Heart left ventricle (tissue), 16 donors: Measurements from ENCODE around the gene MBP. TPM values are rescaled to one million over a fixed set of nuclear protein-coding genes. Genes with fewer than 3 reads are reported as not detected.

ENCODE experiments used
- ATAC-seq, 4 donors: fragments of 200-7000 bp; cut with Tn5 transposase; one replicate each; pipeline ENCODE4 v1.9.1; 2020 to 2022; ENCODE audit warnings: moderate library complexity in 4 of 4, mild to moderate bottlenecking in 3 of 4, moderate number of reproducible peaks in 1 of 4
- DNase-seq, 5 donors: peaks; one replicate each; pipeline ENCODE4 v3.0.0-alpha.2; 2020
- H3K27ac ChIP-seq, 12 donors: fragments of 200-600 bp; sonication (generic) in 4 of 12; one replicate each; pipeline versions ENCODE4 v1.5.0 to v1.8.0; 2016 to 2022; ENCODE audit warnings: mild to moderate bottlenecking in 2 of 12
- H3K27me3 ChIP-seq, 9 donors: fragments of 200-600 bp; sonication (generic) in 2 of 9; one replicate each; pipeline versions ENCODE4 v1.5.1 to v1.8.0; 2016 to 2022; ENCODE audit warnings: mild to moderate bottlenecking in 3 of 9
- H3K36me3 ChIP-seq, 9 donors: fragments of 200-600 bp; sonication (generic) in 2 of 9; one replicate each; pipeline versions ENCODE4 v1.5.0 to v1.8.0; 2018 to 2022; ENCODE audit warnings: mild to moderate bottlenecking in 2 of 9
- H3K4me1 ChIP-seq, 12 donors: fragments of 200-600 bp; sonication (generic) in 4 of 12; one replicate each; pipeline versions ENCODE4 v1.5.0 to v1.8.0; 2016 to 2022; ENCODE audit warnings: mild to moderate bottlenecking in 3 of 12
- H3K4me3 ChIP-seq, 12 donors: fragments of 200-600 bp; sonication (generic) in 4 of 12; one replicate each; pipeline versions ENCODE4 v1.5.0 to v1.8.0; 2017 to 2022; ENCODE audit warnings: mild to moderate bottlenecking in 9 of 12, moderate library complexity in 4 of 12
- H3K9me3 ChIP-seq, 12 donors: fragments of 200-600 bp; sonication (generic) in 4 of 12; one replicate each; pipeline versions ENCODE4 v1.5.0 to v1.8.0; 2016 to 2022; ENCODE audit warnings: mild to moderate bottlenecking in 1 of 12
- POLR2A ChIP-seq, 2 donors: fragments of 450-650 bp; IDR thresholded peaks; one replicate each; pipeline ENCODE4 v1.6.1; 2017; ENCODE audit warnings: antibody characterized with exemption in 2 of 2, mild to moderate bottlenecking in 2 of 2, moderate library complexity in 2 of 2
- WGBS, 4 donors: extraction: QIAGEN DNeasy Blood & Tissue Kit in 2 of 4; methylation state at CpG; one replicate each; pipeline versions ENCODE4 v1.1.5 to v1.1.7; 2013 to 2018; 5-methylcytosine and 5-hydroxymethylcytosine counted together
- intact Hi-C, 10 donors: fragments of 100-400 bp; cut with DNase I; formaldehyde crosslinking; loops; one replicate each; pipeline versions ENCODE4 v1.11.1 to v1.14.2; 2022
- polyA plus RNA-seq, 2 donors: library from polyadenylated mRNA; stranded (reverse); fragments of 200-250 nt; gene quantifications; one replicate each; pipeline ENCODE4 v1.2.3, GENCODE V29; 2013
- total RNA-seq, 9 donors: library from RNA; depleted of rRNA in 2 of 9; stranded (reverse); fragments of >200 nt in 2 of 9; fragmentation: NEBNext Ultra II Directional in 3 of 9; extraction: Animal tissue kit (Norgen Biotek cat#: 25700) in 3 of 9; gene quantifications; one replicate each; pipeline versions ENCODE4 v1.1.0 to v1.2.4, GENCODE V29; 2016 to 2023
- TF ChIP-seq, protein P1 (sequence below), 12 donors: fragments of 200-600 bp; sonication (generic) in 4 of 12; IDR thresholded peaks; one replicate each; pipeline versions ENCODE4 v1.5.0 to v1.8.0; 2018 to 2022; ENCODE audit warnings: antibody characterized with exemption in 12 of 12, mild to moderate bottlenecking in 5 of 12
- donor health status: ischemic (EF 13 %, LVEDD 7.1; RV severe dilation, severe dysfunction).
- donor health status: healthy with polysubstance abuse.
- donor health status: DM: no; HTN: yes; CAD: no.
- donor health status: DM: no; HTN: no; CAD: no.
- donor health status: ischemic (EF 25% LVEDD 6.9; RV normal size, moderate dysfunction).
- donor health status: ischemic (EF 25% LVEDD 5.7; RV mildly dilated, moderate dysfunction).
- donor health status: healthy.
- donor health status: DM: yes; HTN: yes; CAD: no.
- donor health status: ischemic (EF 35%, LVEDD 5.7; RV mildly dilated, moderate dysfunction).
- donor health status: nonischemic (EF 11% LVEDD 7.7; RV severe dilation, severe dysfunction).
- donor health status: DM: yes; HTN: yes; CAD: no.
- donor health status: PGD.
- donor health status: ischemic (EF 29% LVEDD 5.4; RV normal size, mild dysfunction).
- donor health status: nonischemic (EF 23%, LVEDD 6.1; RV moderate dilation, normal function).

MBP gene
- total and polyA plus RNA-seq, 11 donors = 7.7 to 93.0 (median 31.8) TPM

DNA sequence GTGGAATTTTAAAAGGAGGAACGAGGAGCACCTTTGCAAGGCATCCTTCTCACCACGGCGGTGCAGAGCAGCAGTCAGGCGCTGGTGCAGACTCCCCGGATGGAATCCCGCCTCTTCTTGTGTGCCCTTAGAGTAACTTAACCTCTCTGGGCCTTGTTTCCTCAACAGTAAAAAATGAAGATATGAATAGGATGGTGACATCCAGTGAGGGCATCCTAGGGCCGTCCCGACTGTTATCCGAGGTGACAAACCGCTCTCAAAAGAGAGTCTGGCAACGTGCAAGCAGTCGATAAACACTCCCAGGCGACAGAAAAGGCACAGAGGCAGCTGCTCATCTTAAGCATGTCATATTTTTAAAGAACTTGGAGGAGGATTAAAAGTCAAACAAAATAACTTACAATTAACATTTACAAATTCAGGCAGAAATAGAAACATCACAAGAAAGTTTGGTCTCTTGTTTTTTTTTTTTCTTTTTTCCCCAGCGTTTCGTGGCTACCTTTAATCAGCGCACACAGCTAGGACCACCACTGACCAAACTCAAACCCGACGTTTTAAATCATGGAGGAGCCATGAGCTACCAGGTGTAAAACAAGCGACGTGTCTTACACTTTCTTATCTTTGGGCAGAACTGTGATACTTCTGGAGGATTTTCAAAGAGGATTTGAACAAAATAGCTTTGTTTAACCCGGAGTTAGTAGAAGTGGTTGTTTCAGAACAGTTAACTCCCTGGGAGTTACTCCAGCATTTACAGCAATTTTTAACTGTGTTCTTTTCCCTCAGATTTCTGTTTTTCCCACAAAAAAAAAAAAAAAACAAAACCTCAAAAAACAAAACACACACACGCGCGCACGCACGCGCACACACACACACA, 2.1 kb downstream of the MBP start:
- H3K4me1 ChIP-seq = peaks cover 0 to 69% (median 45%) of the 10 kb centered on the region in 12 donors

GRCh38 chr18:77129150-77129551, 3.4 kb downstream of the MBP start:
- no peaks in the 10 kb centered on the region for H3K36me3 ChIP-seq
- no peak for DNase-seq
- 52 to 66% (median 58%) methylated on average over 7 of the region's 7 CpGs for WGBS, 4 donors
- no peak overlapping the region for H3K4me3 ChIP-seq
- H3K27ac ChIP-seq = peak overlapping the region in 9 of 12 donors; percentile 38 to 98 (median 51)
- peaks cover 0 to 77% (median 43%) of the 10 kb centered on the region in 12 donors for H3K4me1 ChIP-seq
- peaks cover 0 to 28% (median 0%) of the 10 kb centered on the region in 9 donors for H3K27me3 ChIP-seq
- peak in 3 of 4 donors; percentile 2 to 40 (median 21) for ATAC-seq
- intact Hi-C loops = loop anchor here in 1 of 10 donors (2.0 kb wide), 1 partner anchor 14 kb away; no protein-coding TSS in a partner anchor
- no peaks in the 10 kb centered on the region for H3K9me3 ChIP-seq
- no peak for TF ChIP-seq POLR2A (IDR thresholded peaks at IDR 0.05)
- TF ChIP-seq, protein P1, sequence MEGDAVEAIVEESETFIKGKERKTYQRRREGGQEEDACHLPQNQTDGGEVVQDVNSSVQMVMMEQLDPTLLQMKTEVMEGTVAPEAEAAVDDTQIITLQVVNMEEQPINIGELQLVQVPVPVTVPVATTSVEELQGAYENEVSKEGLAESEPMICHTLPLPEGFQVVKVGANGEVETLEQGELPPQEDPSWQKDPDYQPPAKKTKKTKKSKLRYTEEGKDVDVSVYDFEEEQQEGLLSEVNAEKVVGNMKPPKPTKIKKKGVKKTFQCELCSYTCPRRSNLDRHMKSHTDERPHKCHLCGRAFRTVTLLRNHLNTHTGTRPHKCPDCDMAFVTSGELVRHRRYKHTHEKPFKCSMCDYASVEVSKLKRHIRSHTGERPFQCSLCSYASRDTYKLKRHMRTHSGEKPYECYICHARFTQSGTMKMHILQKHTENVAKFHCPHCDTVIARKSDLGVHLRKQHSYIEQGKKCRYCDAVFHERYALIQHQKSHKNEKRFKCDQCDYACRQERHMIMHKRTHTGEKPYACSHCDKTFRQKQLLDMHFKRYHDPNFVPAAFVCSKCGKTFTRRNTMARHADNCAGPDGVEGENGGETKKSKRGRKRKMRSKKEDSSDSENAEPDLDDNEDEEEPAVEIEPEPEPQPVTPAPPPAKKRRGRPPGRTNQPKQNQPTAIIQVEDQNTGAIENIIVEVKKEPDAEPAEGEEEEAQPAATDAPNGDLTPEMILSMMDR (IDR thresholded peaks at IDR 0.05) = no peak

More for the DNA sequence above, 2.1 kb downstream of the MBP start:
- Histone ChIP-seq H3K36me3 (no peaks in the 10 kb centered on the region), H3K9me3 (peaks cover 0 to under 1% (median 0%) of the 10 kb centered on the region in 12 donors), H3K4me3 (peak overlapping the region in 9 of 12 donors; percentile 59 to 98 (median 81)), H3K27me3 (peaks cover 0 to 28% (median 0%) of the 10 kb centered on the region in 9 donors), H3K27ac (peak overlapping the region in 8 of 12 donors; percentile 22 to 98 (median 92))
- no peak for ATAC-seq
- DNase-seq = no peak
- intact Hi-C loops = loop anchor here in 6 of 10 donors (5.0 to 10.0 kb wide), 7 partner anchors 53 to 128 kb away; no protein-coding TSS in a partner anchor
- 60 to 64% (median 61%) methylated on average over 27 of the region's 27 CpGs for WGBS, 4 donors
- TF ChIP-seq POLR2A (IDR thresholded peaks at IDR 0.05) = no peak
- TF ChIP-seq, protein P1 (IDR thresholded peaks at IDR 0.05) = no peak

DNA sequence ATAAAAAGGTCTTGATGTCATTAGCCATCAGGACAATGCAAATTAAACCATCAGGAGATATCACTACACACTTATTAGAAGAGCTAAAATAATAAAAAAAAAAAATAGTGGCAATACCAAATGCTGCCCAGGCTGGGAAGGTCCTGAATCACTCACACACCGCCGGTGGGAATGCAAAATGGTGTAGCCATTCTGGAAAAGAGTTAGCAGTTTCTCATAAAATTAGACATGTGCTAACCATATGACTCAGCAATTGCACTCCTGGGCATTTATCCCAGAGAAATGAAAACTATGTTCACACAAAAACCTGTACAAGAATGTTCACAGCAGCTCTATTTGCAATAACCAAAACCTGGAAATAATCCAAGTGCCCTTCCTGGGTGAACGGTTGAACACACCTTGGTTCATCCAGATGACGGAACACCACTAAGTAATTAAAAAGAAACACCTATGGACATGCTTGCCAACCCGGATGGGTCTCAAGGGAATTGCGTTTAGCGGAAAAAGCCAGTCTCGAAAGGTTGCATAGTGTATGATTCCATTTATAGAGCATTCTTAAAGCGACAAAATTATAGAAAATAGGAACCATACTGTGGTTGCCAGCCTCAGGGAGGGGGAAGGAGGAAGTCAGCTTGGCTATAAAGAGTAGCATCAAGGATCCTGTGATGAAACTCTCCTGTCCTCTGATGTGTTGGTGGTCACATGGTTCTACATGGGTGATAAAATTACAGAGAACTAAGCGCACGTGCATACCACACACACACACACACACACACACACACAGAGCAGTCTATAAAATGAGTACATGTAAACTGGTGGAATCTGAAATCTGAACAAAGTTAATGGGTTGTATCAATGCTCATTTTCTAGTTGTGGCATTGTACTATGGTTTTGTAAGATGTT, 4.6 kb downstream of the MBP start:
- H3K4me3 ChIP-seq = peak overlapping the region in 1 of 12 donors; percentile 33
- ATAC-seq (peak in 3 of 4 donors; percentile 32 to 50 (median 36)), DNase-seq (no peak)
- no peaks in the 10 kb centered on the region for H3K9me3 ChIP-seq
- H3K27me3 ChIP-seq = peaks cover 0 to 28% (median 0%) of the 10 kb centered on the region in 9 donors
- no peak for TF ChIP-seq POLR2A (IDR thresholded peaks at IDR 0.05)
- TF ChIP-seq, protein P1 (IDR thresholded peaks at IDR 0.05) = no peak
- WGBS, 4 donors = 63 to 72% (median 68%) methylated on average over 11 of the region's 11 CpGs
- intact Hi-C loops = loop anchor here in 1 of 10 donors (2.0 kb wide), 1 partner anchor 13 kb away; no protein-coding TSS in a partner anchor
- H3K27ac ChIP-seq = peak overlapping the region in 9 of 12 donors; percentile 12 to 98 (median 51)
- peaks cover 0 to 72% (median 33%) of the 10 kb centered on the region in 12 donors for H3K4me1 ChIP-seq
- no peaks in the 10 kb centered on the region for H3K36me3 ChIP-seq
